ENCODE results near the gene HYPK. TPM values are rescaled to one million over a fixed set of nuclear protein-coding genes. Genes with fewer than 3 reads are reported as not detected.
A peak's percentile ranks its signal among the peaks of the same experiment; 100 is the strongest.
"Not testable (repeated sequence)": the region's sequence is repeated elsewhere in the genome, so short reads cannot be mapped to it uniquely, and the experiment has no call there.

The HYPK gene
- total and polyA plus RNA-seq, 5 donors: 9.6 to 37.9 (median 14.6) TPM

GRCh38 chr15:43796566-43796965 lies 3.8 kb upstream of the HYPK start:
- DNase-seq (no peak), ATAC-seq (no peak)
- H3K4me3 ChIP-seq (ENCODE audit: low read length): no peak overlapping the region
- H3K27ac ChIP-seq (ENCODE audit: low read length): no peak overlapping the region
- no peaks in the 10 kb centered on the region for H3K9me3 ChIP-seq (ENCODE audit: control insufficient read depth, low read length)
- peaks cover 33% of the 10 kb centered on the region for H3K4me1 ChIP-seq (ENCODE audit: control insufficient read depth, insufficient read depth, low read length)
- WGBS: 80% methylated on average over 3 of the region's 3 CpGs
- no peaks in the 10 kb centered on the region for H3K27me3 ChIP-seq (ENCODE audit: control insufficient read depth, insufficient read depth)
- intact Hi-C loops (cut with DNase I): no loop called here

DNA sequence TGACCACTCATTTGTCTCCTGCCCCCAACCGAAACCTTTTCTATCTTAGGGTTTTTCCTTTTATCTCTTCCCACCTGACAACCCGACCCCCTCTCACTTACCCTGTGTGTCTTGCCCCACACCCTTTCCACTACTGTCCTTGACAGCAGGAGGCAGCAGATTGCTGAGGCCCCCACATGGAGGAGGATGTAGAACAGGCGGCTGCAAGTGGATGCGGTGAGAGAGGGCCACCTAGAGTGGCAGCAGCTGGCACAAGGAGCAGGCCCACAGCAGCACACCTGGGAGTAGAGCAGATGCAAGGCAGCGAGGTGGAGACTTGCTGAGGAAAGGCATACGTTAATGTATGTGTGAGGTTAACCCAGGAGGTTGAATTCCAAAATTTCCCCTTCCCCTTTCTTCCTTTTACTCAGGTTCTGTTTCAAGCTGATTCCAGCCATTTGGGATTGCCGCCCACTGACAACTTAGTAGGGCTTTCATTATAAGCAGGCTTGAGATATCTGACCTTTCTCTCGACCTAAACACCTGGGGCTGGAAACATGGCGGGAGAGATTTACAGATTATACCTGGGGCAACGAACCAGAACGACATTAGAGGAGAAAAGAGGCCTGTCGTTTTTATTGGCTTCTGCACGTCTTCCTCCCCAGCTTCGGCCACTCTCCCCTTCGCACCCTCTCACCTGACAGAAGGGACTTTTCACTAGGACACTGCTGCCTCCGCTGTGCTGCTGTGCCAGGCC lies 1.0 kb upstream of the HYPK start:
- intact Hi-C loops (cut with DNase I): no loop called here
- no peak for ATAC-seq
- peak in 1 of 3 donors; percentile 52 for DNase-seq
- Histone ChIP-seq H3K27ac (ENCODE audit: low read length) (peak overlapping the region; percentile 89), H3K27me3 (ENCODE audit: control insufficient read depth, insufficient read depth) (no peaks in the 10 kb centered on the region), H3K9me3 (ENCODE audit: control insufficient read depth, low read length) (no peaks in the 10 kb centered on the region), H3K4me3 (ENCODE audit: low read length) (no peak overlapping the region), H3K4me1 (ENCODE audit: control insufficient read depth, insufficient read depth, low read length) (peaks cover 26% of the 10 kb centered on the region)
- 90% methylated on average over 16 of the region's 16 CpGs for WGBS

- intact Hi-C loops (cut with DNase I): no loop called here
- peak in 1 of 3 donors; percentile 54 for DNase-seq
- ATAC-seq: peak; percentile 6 to 7
- Histone ChIP-seq H3K27me3 (ENCODE audit: control insufficient read depth, insufficient read depth) (no peaks in the 10 kb centered on the region), H3K27ac (ENCODE audit: low read length) (peak within 1 kb of the TSS; percentile 89), H3K4me3 (ENCODE audit: low read length) (peak within 1 kb of the TSS; percentile 99), H3K9me3 (ENCODE audit: control insufficient read depth, low read length) (no peaks in the 10 kb centered on the region), H3K4me1 (ENCODE audit: control insufficient read depth, insufficient read depth, low read length) (peaks cover 20% of the 10 kb centered on the region)
- 97% methylated on average over 8 of the region's 8 CpGs for WGBS
Measured at GRCh38 chr15:43799945-43800285, 484 bp upstream of the HYPK start, which contains the start of gene SERINC4. Gene SERINC4 (minus strand): TSS chr15:43800220. CDS start chr15:43799986, 234 bp downstream.

- H3K27ac ChIP-seq (ENCODE audit: low read length); intact Hi-C loops (cut with DNase I); H3K27me3 ChIP-seq (ENCODE audit: control insufficient read depth, insufficient read depth); ATAC-seq; H3K4me3 ChIP-seq (ENCODE audit: low read length); H3K4me1 ChIP-seq (ENCODE audit: control insufficient read depth, insufficient read depth, low read length); H3K9me3 ChIP-seq (ENCODE audit: control insufficient read depth, low read length); DNase-seq: not testable (repeated sequence)
- WGBS: 96% methylated on average over 7 of the region's 7 CpGs
Measured at GRCh38 chr15:43802676-43803075, 2.3 kb downstream of the HYPK start.

GRCh38 chr15:43808435-43808950 lies 8.1 kb downstream of the HYPK start:
- DNase-seq: no peak
- H3K4me3 ChIP-seq (ENCODE audit: low read length): no peak overlapping the region
- no peaks in the 10 kb centered on the region for H3K4me1 ChIP-seq (ENCODE audit: control insufficient read depth, insufficient read depth, low read length)
- no peaks in the 10 kb centered on the region for H3K9me3 ChIP-seq (ENCODE audit: control insufficient read depth, low read length)
- no peak for ATAC-seq
- H3K27ac ChIP-seq (ENCODE audit: low read length): no peak overlapping the region
- intact Hi-C loops (cut with DNase I): no loop called here
- no peaks in the 10 kb centered on the region for H3K27me3 ChIP-seq (ENCODE audit: control insufficient read depth, insufficient read depth)
- WGBS: 97% methylated on average over 5 of the region's 5 CpGs

- 81% methylated on average over 6 of the region's 6 CpGs for WGBS
- H3K27me3 ChIP-seq (ENCODE audit: control insufficient read depth, insufficient read depth): no peaks in the 10 kb centered on the region
- H3K4me3 ChIP-seq (ENCODE audit: low read length): no peak overlapping the region
- no peaks in the 10 kb centered on the region for H3K9me3 ChIP-seq (ENCODE audit: control insufficient read depth, low read length)
- no peaks in the 10 kb centered on the region for H3K4me1 ChIP-seq (ENCODE audit: control insufficient read depth, insufficient read depth, low read length)
- H3K27ac ChIP-seq (ENCODE audit: low read length): no peak overlapping the region
- intact Hi-C loops (cut with DNase I): no loop called here
- no peak for ATAC-seq
- DNase-seq: no peak
Measured at GRCh38 chr15:43808960-43809678, 8.7 kb downstream of the HYPK start.

DNA sequence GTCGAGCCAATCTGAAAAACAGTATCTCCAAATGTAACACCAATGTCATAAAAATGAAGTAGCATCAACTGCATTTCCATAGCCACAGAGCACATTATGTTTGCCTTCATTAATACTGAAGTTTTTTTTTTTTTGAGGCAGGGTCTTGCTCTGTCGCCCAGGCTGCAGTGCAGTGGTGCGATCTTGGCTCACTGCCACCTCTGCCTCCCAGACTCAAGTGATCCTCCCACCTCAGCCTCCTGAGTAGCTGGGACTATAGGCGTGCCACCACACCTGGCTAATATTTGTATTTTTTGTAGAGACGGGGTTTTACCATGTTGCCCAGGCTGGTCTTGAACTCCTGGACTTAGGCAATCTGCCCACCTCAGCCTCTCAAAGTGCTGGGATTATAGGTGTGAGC lies 14.7 kb downstream of the HYPK start:
- 92% methylated on average over 5 of the region's 5 CpGs for WGBS
- H3K27me3 ChIP-seq (ENCODE audit: control insufficient read depth, insufficient read depth); H3K27ac ChIP-seq (ENCODE audit: low read length); intact Hi-C loops (cut with DNase I); H3K4me1 ChIP-seq (ENCODE audit: control insufficient read depth, insufficient read depth, low read length); ATAC-seq; H3K9me3 ChIP-seq (ENCODE audit: control insufficient read depth, low read length); H3K4me3 ChIP-seq (ENCODE audit: low read length); DNase-seq: not testable (repeated sequence)

DNA sequence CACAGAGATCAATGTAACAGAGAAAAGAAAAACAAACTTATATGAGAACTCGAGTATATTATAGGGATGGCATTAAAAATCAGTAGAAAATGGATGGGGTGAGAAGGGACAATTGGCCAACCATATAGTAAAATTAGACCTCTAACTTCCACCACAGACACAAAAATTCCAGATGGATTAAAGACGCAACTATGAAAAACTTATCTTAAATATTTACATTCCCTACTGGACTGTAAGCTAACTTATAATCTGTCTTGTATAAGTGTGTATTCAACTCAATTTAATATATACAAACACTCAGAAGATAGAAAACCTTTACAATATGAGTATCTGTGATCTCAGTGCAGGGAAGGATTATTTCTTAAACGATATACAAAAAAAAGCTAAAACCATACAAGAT lies 21.1 kb downstream of the HYPK start:
- H3K27me3 ChIP-seq (ENCODE audit: control insufficient read depth, insufficient read depth): no peaks in the 10 kb centered on the region
- no peaks in the 10 kb centered on the region for H3K9me3 ChIP-seq (ENCODE audit: control insufficient read depth, low read length)
- no peak overlapping the region for H3K27ac ChIP-seq (ENCODE audit: low read length)
- DNase-seq (no peak), ATAC-seq (no peak)
- intact Hi-C loops (cut with DNase I): no loop called here
- no peak overlapping the region for H3K4me3 ChIP-seq (ENCODE audit: low read length)
- peaks cover 7% of the 10 kb centered on the region for H3K4me1 ChIP-seq (ENCODE audit: control insufficient read depth, insufficient read depth, low read length)
- WGBS: 80% methylated on average over 3 of the region's 3 CpGs

GRCh38 chr15:43824302-43825246 lies 24.2 kb downstream of the HYPK start, which contains the start of gene MFAP1:
Gene MFAP1 (minus strand): TSS chr15:43824690. CDS start chr15:43824569, 121 bp downstream.
- peak within 1 kb of the TSS; percentile 83 for H3K4me3 ChIP-seq (ENCODE audit: low read length)
- ATAC-seq (peak; percentile 96), DNase-seq (peak; percentile 95 to 97 (median 96))
- no peaks in the 10 kb centered on the region for H3K9me3 ChIP-seq (ENCODE audit: control insufficient read depth, low read length)
- H3K27me3 ChIP-seq (ENCODE audit: control insufficient read depth, insufficient read depth): no peaks in the 10 kb centered on the region
- WGBS: 9% methylated on average over 46 of the region's 46 CpGs
- intact Hi-C loops (cut with DNase I): no loop called here
- peaks cover 7% of the 10 kb centered on the region for H3K4me1 ChIP-seq (ENCODE audit: control insufficient read depth, insufficient read depth, low read length)
- peak within 1 kb of the TSS; percentile 83 for H3K27ac ChIP-seq (ENCODE audit: low read length)

GRCh38 chr15:43825305-43825704 lies 24.9 kb downstream of the HYPK start:
- intact Hi-C loops (cut with DNase I); DNase-seq; H3K4me3 ChIP-seq (ENCODE audit: low read length); H3K4me1 ChIP-seq (ENCODE audit: control insufficient read depth, insufficient read depth, low read length); H3K9me3 ChIP-seq (ENCODE audit: control insufficient read depth, low read length); ATAC-seq; H3K27ac ChIP-seq (ENCODE audit: low read length); H3K27me3 ChIP-seq (ENCODE audit: control insufficient read depth, insufficient read depth): not testable (repeated sequence)
- WGBS: 96% methylated on average over 11 of the region's 11 CpGs
